Measurements from ENCODE around the gene C16orf74.

The C16orf74 gene

DNA sequence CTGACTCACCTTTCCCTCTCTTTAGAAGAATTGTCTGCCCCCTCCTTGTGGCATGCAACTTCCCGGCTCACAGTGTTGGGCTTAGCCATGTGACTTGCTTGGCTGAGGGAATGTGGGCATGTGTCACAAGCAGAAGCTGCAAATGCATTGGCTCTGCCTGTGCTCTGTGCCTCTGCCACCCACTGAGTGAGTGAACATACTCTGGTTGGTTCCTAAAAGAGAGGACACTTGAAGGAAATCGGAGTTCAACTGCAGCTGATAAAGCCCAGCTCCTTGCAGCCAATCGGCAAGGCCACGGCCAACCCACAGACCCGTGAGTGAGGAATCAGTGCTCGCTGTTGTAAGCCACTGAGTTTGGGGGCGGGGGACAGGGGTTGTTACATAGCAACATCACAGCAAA is 51.3 kb downstream of the C16orf74 start:
- Histone ChIP-seq H3K27ac (ENCODE audit: low read length) (no peak overlapping the region), H3K4me3 (ENCODE audit: low read depth in 1 of 2, low read length in 2 of 2) (no peak overlapping the region), H3K9me3 (ENCODE audit: control insufficient read depth in 1 of 2, low read length in 2 of 2) (no peaks in the 10 kb centered on the region), H3K27me3 (ENCODE audit: low read depth, low read length) (peaks cover 6% of the 10 kb centered on the region), H3K36me3 (ENCODE audit: control insufficient read depth in 1 of 2, insufficient read depth in 2 of 2, low read length in 2 of 2) (no peaks in the 10 kb centered on the region), H3K4me1 (ENCODE audit: control insufficient read depth in 1 of 2, insufficient read depth in 2 of 2, low read length in 2 of 2) (no peaks in the 10 kb centered on the region)

DNA sequence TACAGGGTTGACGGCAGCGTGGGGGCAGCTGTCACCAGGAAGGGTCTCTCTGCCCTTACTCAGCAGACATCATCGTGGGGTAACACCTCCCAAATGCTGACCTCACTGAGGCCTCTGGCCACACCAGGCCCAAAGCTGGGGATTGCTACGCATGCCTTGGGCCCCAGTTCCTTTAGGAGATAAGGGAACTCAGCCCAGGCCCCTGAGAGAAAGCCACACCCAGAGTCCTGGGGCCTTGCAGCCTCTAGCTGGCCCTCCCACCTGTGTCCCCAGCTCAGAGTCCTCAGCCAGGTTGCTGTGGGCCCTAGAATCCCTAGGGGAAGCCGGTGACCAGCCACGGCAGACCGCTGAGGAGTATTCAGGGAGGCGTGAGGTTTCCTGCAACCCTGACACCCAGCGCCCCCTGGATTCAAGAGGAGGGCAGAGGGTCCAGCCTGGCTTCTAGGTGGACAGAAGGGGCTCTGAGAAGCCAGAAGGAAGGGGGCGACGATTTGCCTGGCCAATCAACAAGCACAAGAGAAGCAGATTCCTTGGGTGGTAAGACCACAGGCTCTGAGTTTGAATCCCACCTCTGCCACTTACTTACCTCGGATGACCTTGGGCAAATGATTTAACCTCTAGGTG is 51.8 kb downstream of the C16orf74 start:
- Histone ChIP-seq H3K36me3 (ENCODE audit: control insufficient read depth in 1 of 2, insufficient read depth in 2 of 2, low read length in 2 of 2) (no peaks in the 10 kb centered on the region), H3K27me3 (ENCODE audit: low read depth, low read length) (peaks cover 6% of the 10 kb centered on the region), H3K27ac (ENCODE audit: low read length) (no peak overlapping the region), H3K4me1 (ENCODE audit: control insufficient read depth in 1 of 2, insufficient read depth in 2 of 2, low read length in 2 of 2) (no peaks in the 10 kb centered on the region), H3K4me3 (ENCODE audit: low read depth in 1 of 2, low read length in 2 of 2) (no peak overlapping the region), H3K9me3 (ENCODE audit: control insufficient read depth in 1 of 2, low read length in 2 of 2) (no peaks in the 10 kb centered on the region)

DNA sequence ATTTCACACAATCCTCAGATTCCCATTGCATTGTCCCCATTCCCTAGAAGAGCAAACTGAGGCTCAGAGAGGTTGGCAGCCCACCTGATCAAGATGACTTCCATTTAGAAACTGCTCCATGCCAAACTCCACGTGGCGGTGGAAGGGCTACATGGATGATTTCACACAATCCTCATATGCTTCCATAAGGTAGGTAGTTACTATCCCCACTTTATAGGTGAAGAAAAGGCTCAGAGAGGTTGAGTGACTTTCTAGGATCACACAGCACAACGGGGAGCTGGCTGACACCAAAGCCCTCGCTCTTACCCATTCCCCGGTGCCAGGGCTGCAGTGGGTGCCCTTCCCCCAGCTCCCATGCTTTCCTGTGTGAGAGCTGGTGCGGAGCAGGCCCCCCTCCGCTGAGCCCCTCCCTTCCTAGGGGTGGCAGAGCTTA is 52.4 kb downstream of the C16orf74 start:
- no peaks in the 10 kb centered on the region for H3K36me3 ChIP-seq (ENCODE audit: control insufficient read depth in 1 of 2, insufficient read depth in 2 of 2, low read length in 2 of 2)
- no peak overlapping the region for H3K27ac ChIP-seq (ENCODE audit: low read length)
- no peak overlapping the region for H3K4me3 ChIP-seq (ENCODE audit: low read depth in 1 of 2, low read length in 2 of 2)
- no peaks in the 10 kb centered on the region for H3K9me3 ChIP-seq (ENCODE audit: control insufficient read depth in 1 of 2, low read length in 2 of 2)
- peaks cover 6% of the 10 kb centered on the region for H3K27me3 ChIP-seq (ENCODE audit: low read depth, low read length)
- no peaks in the 10 kb centered on the region for H3K4me1 ChIP-seq (ENCODE audit: control insufficient read depth in 1 of 2, insufficient read depth in 2 of 2, low read length in 2 of 2)

DNA sequence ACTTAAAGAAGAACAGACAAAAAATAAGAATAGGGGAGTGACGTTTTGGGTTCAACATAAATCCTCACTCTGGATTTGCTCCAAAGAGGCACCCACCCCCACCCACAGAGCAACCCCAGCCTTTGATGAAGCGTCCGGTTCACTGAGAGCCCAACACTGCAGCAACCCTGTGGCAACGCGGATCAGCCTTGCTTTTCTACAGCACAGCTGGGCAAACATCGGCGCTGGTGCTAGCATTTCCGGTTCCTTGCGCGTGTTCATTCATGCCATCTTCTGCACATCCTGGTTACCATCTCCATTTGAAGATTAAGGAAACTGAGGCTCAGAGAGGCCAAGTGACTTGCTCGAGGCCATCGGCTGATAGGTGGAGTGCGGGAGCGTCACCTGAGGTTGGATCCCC is 53.5 kb downstream of the C16orf74 start:
- H3K27me3 ChIP-seq (ENCODE audit: low read depth, low read length), result peaks cover 6% of the 10 kb centered on the region
- no peak overlapping the region for H3K27ac ChIP-seq (ENCODE audit: low read length)
- H3K36me3 ChIP-seq (ENCODE audit: control insufficient read depth in 1 of 2, insufficient read depth in 2 of 2, low read length in 2 of 2), result no peaks in the 10 kb centered on the region
- H3K4me3 ChIP-seq (ENCODE audit: low read depth in 1 of 2, low read length in 2 of 2), result no peak overlapping the region
- H3K4me1 ChIP-seq (ENCODE audit: control insufficient read depth in 1 of 2, insufficient read depth in 2 of 2, low read length in 2 of 2), result no peaks in the 10 kb centered on the region
- no peaks in the 10 kb centered on the region for H3K9me3 ChIP-seq (ENCODE audit: control insufficient read depth in 1 of 2, low read length in 2 of 2)

DNA sequence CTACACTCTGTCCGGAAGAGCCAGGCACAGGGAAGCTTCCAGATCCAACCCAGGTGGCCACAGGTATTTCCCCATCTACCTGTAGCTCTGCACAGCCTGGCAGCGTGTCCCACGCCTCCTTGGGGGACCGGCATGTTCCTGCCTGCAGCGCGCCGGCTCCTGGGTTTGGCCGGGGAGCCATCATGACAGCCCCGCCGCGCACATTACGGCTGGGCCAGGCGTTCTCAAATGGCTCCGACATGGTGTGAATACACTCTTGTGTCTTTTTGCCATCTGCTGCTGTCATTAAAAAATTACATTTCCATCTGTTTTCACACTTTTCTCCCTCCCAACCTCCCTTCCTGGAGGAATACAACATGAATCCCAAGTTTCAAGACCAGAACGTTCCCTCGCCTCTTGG is 54.1 kb downstream of the C16orf74 start:
- Histone ChIP-seq H3K27ac (ENCODE audit: low read length) (no peak overlapping the region), H3K9me3 (ENCODE audit: control insufficient read depth in 1 of 2, low read length in 2 of 2) (no peaks in the 10 kb centered on the region), H3K36me3 (ENCODE audit: control insufficient read depth in 1 of 2, insufficient read depth in 2 of 2, low read length in 2 of 2) (no peaks in the 10 kb centered on the region), H3K27me3 (ENCODE audit: low read depth, low read length) (peaks cover 6% of the 10 kb centered on the region), H3K4me1 (ENCODE audit: control insufficient read depth in 1 of 2, insufficient read depth in 2 of 2, low read length in 2 of 2) (no peaks in the 10 kb centered on the region), H3K4me3 (ENCODE audit: low read depth in 1 of 2, low read length in 2 of 2) (no peak overlapping the region)

DNA sequence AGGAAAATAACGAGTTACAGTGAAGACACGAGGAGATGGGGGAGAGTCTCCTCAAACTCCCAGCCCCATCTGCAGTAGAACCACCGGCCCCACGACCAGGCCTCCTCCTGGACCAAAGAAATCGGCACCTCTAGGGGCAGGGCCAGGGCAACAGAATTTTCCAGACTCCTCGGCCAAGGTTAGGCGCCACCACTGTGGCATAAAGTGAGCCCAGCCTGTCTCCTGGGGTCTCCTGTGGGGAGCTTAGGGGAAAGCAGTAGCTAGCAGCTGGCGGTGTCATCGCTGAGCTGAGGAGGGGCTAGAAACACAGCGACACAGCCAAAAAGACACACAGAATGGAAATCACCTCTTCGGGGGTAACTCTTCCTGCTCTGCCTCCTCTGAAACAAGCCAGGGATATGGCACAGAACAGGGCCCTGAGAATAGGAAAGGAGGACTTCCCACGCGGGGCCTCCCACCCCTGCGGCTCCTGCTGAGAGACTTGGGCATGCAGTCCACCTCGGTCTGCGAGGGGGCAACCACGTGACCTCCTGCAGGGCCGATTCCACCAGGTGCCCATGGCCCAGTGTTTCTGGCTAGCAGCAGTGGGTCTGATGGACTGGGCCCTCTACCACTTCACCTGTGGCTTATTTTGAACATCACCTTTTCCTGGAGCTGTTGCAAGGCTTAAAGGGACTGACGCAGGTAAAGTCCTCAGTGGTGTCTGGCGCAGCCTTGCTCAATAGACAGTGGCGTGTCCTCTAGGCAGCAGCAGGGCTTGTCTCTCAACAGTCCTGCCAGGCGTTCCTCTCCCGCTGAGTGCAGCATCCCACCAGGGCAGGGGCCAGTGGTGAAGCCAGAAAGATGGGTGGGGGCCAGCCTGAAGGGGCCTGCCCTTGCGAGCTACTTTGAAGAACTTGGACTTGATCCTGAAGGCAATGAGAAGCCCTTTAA is 55.4 kb downstream of the C16orf74 start:
- no peaks in the 10 kb centered on the region for H3K36me3 ChIP-seq (ENCODE audit: control insufficient read depth in 1 of 2, insufficient read depth in 2 of 2, low read length in 2 of 2)

DNA sequence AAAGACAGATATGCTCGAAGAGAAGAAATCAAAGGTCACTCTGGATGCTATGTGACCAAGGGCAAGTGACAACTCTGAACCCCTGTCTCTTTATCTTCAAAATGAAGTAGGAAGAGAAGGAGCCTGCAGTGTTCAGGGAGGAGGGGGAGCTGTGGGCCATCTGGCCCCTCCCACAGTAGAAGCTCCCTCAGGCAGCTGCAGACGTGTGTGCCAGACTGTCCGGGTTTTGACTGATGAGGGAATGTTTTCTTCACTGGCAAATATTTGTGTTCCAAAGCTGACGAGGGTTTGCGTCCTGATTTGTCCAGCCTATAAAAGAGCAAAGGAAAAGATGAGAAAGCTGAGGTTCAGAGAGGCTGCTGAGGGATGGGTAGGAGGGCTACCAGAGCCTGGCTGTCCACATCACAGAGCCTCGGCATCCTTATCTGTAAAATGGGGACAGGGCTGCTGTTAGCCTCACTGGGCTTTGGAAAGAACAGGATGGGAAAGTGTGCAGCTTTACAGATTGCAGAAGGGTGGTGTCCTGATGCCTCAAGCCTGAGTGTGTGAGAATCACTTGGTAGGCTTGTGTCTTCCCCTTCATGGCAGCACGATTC is 60.3 kb downstream of the C16orf74 start:
- Histone ChIP-seq H3K4me1 (ENCODE audit: control insufficient read depth in 1 of 2, insufficient read depth in 2 of 2, low read length in 2 of 2) (peaks cover 0 to 17% of the 10 kb centered on the region in 2 donors), H3K27me3 (ENCODE audit: low read depth, low read length) (peaks cover 6% of the 10 kb centered on the region), H3K27ac (ENCODE audit: low read length) (no peak overlapping the region), H3K9me3 (ENCODE audit: control insufficient read depth in 1 of 2, low read length in 2 of 2) (no peaks in the 10 kb centered on the region), H3K36me3 (ENCODE audit: control insufficient read depth in 1 of 2, insufficient read depth in 2 of 2, low read length in 2 of 2) (no peaks in the 10 kb centered on the region), H3K4me3 (ENCODE audit: low read depth in 1 of 2, low read length in 2 of 2) (no peak overlapping the region)

More for the DNA sequence above, 55.4 kb downstream of the C16orf74 start:
- Histone ChIP-seq H3K9me3 (ENCODE audit: control insufficient read depth in 1 of 2, low read length in 2 of 2) (no peaks in the 10 kb centered on the region), H3K27me3 (ENCODE audit: low read depth, low read length) (peaks cover 6% of the 10 kb centered on the region), H3K4me3 (ENCODE audit: low read depth in 1 of 2, low read length in 2 of 2) (no peak overlapping the region), H3K27ac (ENCODE audit: low read length) (no peak overlapping the region), H3K4me1 (ENCODE audit: control insufficient read depth in 1 of 2, insufficient read depth in 2 of 2, low read length in 2 of 2) (peaks cover 0 to 3% of the 10 kb centered on the region in 2 donors)

DNA sequence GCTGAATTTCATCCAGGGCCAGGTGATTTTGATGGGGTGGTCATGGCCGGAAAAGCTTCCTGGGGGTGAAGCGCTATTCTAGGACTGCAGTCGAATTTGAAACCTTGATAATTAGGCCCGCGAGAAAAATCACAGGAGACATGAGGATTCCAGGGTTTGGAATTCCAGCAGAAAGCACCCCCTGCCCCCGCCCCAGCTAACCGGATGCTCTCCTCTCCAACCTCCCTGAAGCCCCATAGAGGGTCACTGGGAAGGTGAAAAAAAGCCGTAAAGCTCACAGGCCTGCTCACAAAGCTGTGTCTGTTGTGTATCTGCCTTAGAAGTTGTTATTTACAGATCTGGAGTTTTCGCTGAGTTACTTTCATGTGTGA is 61.0 kb downstream of the C16orf74 start:
- H3K4me3 ChIP-seq (ENCODE audit: low read depth in 1 of 2, low read length in 2 of 2), result no peak overlapping the region
- H3K36me3 ChIP-seq (ENCODE audit: control insufficient read depth in 1 of 2, insufficient read depth in 2 of 2, low read length in 2 of 2), result no peaks in the 10 kb centered on the region
- H3K27ac ChIP-seq (ENCODE audit: low read length), result no peak overlapping the region
- H3K27me3 ChIP-seq (ENCODE audit: low read depth, low read length), result peaks cover 4% of the 10 kb centered on the region
- no peaks in the 10 kb centered on the region for H3K9me3 ChIP-seq (ENCODE audit: control insufficient read depth in 1 of 2, low read length in 2 of 2)
- H3K4me1 ChIP-seq (ENCODE audit: control insufficient read depth in 1 of 2, insufficient read depth in 2 of 2, low read length in 2 of 2), result peaks cover 0 to 17% of the 10 kb centered on the region in 2 donors

DNA sequence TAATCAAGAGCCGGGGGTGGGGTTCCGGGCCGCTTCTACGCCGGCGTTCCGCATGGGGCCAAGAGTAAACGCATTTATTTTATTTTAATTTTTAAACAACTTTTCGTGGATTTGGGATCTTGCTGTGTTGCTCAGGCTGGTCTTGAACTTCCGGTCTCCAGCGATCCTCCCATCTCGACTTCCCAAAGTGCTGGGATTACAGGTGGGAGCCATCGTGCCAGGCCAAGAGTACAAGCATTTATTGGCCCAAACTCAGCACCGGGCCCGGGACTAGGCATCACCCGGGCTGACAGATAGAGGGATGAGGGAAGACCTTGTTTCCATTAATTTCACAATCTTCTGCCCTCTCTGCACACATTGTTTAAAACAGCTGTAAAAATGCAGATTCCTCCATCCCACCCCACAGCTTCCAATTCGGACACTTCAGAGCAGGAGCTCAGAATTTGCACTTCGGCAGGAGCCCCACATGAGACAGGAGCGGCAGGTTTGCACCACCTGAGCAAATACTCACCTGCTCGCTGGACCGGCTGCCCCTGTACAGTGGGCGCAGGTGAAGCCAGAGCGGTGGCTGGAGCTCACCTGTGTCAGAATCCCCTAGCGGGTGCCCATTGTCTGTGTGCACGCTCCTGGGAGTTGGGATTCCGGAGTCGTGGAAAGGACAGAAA is 61.5 kb downstream of the C16orf74 start:
- H3K4me3 ChIP-seq (ENCODE audit: low read depth in 1 of 2, low read length in 2 of 2), result peak overlapping the region; percentile 16 to 78
- H3K4me1 ChIP-seq (ENCODE audit: control insufficient read depth in 1 of 2, insufficient read depth in 2 of 2, low read length in 2 of 2), result peaks cover 0 to 17% of the 10 kb centered on the region in 2 donors
- no peaks in the 10 kb centered on the region for H3K9me3 ChIP-seq (ENCODE audit: control insufficient read depth in 1 of 2, low read length in 2 of 2)
- H3K27me3 ChIP-seq (ENCODE audit: low read depth, low read length), result peaks cover 4% of the 10 kb centered on the region
- no peaks in the 10 kb centered on the region for H3K36me3 ChIP-seq (ENCODE audit: control insufficient read depth in 1 of 2, insufficient read depth in 2 of 2, low read length in 2 of 2)
- H3K27ac ChIP-seq (ENCODE audit: low read length), result no peak overlapping the region

DNA sequence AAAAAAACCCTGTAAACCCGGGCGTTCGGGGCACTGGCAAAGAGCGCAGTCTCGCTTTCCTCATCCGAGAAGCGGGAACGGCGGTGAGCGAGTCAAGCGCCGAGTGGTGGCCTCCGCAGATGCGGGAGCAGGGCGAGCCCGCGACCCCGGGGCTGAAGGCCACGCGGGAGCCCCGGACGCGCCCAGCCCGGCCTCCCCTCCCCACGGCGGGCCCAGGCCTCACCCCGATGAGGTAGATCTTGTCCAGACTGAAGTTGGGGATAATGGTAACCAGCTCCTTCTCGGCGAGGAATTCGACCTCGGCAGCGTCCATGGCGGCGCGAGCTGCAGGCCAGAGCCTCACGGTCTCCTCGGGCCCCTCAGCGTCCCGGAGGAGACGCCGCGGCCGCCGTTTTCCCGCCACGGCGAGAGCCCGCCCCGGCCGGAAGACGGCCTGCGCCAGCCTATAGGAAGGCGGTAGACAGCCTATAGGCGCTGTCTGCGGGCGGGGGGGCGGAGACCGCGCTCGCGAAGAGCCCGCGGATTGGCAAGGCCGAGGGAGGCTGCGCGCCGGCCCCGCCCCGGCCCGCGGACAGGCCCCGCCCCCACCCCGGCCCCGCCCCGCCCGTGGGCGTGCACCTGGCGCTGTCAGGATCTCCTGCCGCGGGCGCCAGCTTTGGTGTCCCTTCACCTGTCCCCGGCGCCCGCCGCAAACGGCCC is 62.2 kb downstream of the C16orf74 start, which contains the start of gene GINS2:
Gene GINS2, minus strand, starts transcription at position 369 of the 699 bp plus-strand sequence. Its CDS starts 56 bp downstream, at position 313.
- no peaks in the 10 kb centered on the region for H3K36me3 ChIP-seq (ENCODE audit: control insufficient read depth in 1 of 2, insufficient read depth in 2 of 2, low read length in 2 of 2)
- no peak within 1 kb of the TSS for H3K27ac ChIP-seq (ENCODE audit: low read length)
- H3K9me3 ChIP-seq (ENCODE audit: control insufficient read depth in 1 of 2, low read length in 2 of 2), result no peaks in the 10 kb centered on the region
- H3K27me3 ChIP-seq (ENCODE audit: low read depth, low read length), result peaks cover 4% of the 10 kb centered on the region
- peaks cover 0 to 17% of the 10 kb centered on the region in 2 donors for H3K4me1 ChIP-seq (ENCODE audit: control insufficient read depth in 1 of 2, insufficient read depth in 2 of 2, low read length in 2 of 2)
- H3K4me3 ChIP-seq (ENCODE audit: low read depth in 1 of 2, low read length in 2 of 2), result peak within 1 kb of the TSS; percentile 44 to 78
